NCI-H524 treated with DMSO at 0.1 percent for 48 hours (cell line): ENCODE data around the gene ATF6.

Experiments
- DNase-seq: peaks from one replicate; lab custom pipeline; 2025; lab: John Stamatoyannopoulos, UW

ATF6 gene

DNA sequence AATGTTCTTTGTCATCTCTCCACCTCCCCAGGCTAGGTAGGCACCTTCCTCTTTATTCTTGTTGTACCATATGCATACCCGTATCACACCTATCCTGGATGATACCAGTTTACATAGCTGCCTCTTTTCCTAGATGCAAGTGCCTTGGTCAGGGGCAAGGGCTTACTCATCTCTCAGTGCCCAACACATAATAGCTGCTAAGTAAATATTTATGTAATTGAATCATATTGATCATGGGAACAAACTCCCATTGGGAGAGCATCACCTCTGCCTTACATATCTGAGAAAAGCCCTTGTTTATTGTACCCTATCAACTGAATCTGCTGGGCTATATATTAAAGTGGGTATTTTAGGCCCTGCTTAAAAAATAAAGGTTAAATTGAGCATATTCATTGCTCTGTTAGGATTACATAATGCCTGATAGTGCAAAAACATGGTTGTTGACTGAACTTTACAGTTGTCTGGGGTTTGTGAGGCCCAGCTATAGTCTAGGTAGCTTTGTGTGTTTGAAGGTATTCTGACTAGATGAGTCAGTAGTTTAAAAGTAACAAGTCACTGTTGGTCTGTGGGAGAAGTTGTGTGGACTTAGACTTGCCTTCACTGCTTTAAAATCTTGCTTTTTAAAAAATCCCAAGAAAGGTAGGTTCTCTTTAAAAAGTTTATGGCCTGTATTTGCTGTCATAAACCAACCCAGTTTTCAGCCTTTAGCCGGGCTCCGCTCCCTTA is 174.9 kb downstream of the ATF6 start:
- DNase-seq: no peak

DNA sequence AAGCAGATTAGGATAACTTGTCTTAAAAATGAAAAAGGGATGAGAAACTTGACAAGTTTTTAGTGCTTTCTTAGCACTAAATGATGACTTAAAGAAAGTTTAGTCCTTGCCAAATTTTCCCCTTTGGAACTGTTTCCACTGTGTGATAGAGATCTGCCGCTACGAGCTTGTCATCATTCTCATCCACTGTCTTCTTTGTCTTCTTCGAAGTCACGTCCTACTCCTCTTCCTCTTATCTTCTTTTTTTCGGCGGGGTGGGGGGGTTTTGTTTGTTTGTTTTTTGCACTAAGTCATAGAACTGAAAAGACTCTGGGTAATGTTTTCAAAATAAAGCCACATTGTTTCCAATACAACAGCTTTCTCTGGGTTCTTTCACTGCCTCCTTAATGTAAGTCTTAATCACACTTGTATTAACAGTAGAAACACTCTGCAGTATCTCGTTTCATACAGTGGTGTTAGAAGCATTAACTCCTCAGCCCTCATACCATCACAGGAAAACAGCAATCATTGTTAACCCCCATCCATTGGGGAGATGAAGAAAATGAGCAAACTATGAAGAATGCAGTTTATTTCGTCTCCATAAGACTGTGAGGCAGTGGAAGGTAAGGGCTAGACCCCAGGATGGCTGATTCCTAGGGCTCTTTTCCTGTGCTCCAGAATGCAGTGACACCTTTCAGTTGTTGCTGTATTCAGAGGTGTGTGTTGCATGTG is 175.8 kb downstream of the ATF6 start:
- DNase-seq: no peak

GRCh38 chr1:161943737-161944136 is 177.6 kb downstream of the ATF6 start:
- no peak for DNase-seq

DNA sequence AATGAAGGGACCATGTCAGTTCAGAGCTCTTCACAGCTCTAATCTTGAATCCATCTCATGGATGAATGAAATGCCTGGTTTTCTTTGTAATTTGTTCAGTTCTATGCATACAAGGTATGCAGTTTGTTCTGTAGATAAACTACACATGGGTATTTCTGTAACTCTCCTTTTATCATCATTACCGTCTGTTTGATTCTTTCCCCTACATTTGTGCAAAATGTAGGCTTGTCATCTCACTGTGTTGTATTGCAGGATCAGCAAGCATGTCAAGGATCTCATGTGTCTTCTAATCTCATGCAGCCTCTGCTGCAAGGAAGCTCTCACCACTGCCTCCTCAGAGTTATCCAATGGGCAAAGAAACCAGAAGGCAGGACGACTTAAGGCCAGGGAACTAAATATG is 178.3 kb downstream of the ATF6 start:
- DNase-seq: no peak

GRCh38 chr1:161945306-161946060 is 179.4 kb downstream of the ATF6 start:
- DNase-seq: no peak

- DNase-seq: no peak
These were observed 180.2 kb downstream of the ATF6 start for GRCh38 chr1:161946071-161946987.

- no peak for DNase-seq
These were observed 182.3 kb downstream of the ATF6 start for GRCh38 chr1:161948435-161948834.

DNA sequence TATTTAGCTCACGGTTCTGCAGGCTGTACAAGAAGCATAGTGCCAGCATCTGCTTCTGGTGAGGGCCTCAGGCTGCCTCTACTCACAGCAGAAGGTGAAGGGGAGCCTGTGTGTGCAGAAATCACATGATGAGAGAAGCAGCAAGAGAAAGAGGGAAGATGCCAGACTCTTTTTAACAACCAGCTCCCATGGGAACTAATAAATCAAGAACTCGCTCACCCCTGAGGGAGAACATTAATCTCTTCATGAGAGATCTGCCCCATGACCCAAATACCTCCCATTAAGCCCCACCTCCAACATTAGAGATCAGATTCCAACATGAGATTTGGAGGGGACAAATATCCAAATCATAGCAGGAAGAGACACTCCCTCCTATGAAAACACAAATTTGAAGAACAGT is 183.4 kb downstream of the ATF6 start:
- DNase-seq: no peak

GRCh38 chr1:161950377-161950776 is 184.3 kb downstream of the ATF6 start:
- DNase-seq: no peak

- no peak for DNase-seq
These were observed 185.5 kb downstream of the ATF6 start for GRCh38 chr1:161951646-161952045.

DNA sequence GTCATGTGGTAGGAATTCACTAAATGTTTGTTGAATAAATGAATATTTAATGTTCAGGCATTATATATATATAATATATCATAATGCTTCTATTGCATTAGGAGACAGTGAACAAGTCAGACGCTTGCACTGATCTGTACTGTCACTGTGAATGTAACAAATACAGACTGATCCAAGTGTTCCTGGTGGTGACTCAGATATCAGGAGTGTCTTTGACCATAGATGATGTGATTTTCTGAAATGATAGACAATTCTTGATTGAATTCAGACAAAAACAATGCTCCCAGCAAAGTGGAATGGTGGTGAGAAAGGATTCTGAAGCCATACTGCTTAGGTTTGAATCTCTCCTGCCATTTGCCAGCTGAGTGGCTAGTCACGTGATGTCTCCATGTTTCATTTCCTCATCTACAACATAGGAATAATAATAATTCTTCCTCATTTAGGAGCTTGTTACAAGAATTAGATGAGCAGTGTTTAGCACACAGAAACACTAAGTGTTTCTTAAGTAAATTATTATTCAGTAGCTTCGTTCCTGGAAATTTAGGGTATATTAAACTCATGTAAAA is 186.6 kb downstream of the ATF6 start:
- no peak for DNase-seq

DNA sequence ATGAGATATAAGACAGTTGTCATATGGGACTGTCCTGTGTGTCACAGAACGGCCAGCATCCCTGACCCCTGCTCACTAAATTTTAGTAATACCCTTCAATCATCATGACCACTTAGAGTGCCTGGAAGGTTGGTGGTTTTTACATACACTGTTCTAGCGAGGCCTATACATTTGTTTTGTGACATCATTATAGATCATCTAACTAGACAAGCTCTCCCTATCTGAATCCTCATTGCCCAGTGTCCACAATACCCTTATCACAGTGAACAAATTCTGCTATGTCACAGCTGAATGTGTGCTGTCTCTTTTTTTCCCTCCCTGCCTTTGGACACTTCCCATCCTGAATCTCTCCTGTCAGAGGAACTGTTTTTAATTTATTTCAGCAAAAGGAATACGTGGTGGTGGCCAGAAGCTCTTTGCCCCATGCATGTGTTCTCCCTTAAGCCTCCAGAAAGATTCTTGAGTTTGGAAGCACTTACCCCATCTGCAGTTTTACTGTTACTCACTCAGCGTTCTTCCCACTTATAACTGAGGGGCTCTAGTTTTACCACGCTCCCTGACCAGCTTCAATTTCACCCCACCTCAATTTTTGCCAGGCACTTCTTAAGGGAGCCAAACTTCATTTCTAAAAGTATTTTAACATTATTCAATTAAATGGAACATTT is 187.3 kb downstream of the ATF6 start:
- no peak for DNase-seq

DNA sequence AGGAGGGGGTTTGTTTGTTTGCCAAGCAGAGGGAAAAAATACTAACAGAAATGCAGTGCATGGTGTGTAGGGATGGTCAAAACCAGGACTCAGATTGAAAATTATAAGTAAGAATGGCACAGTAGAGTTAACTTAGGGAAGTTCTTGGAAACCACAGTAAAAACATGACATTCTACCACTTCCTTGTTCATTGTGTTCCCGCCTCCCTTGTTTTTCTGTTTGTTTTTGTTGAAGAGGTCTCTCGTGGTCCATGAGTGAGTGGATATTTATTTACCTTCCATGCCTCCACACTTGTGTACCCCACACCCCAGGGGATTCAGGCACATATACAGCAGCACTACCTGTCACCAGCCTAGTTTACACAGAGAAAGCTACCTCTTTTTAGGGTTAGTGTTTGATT is 187.9 kb downstream of the ATF6 start:
- no peak for DNase-seq

- DNase-seq: no peak
These were observed 188.3 kb downstream of the ATF6 start for GRCh38 chr1:161954466-161954865.

GRCh38 chr1:161955606-161956005 is 189.5 kb downstream of the ATF6 start:
- DNase-seq: no peak

DNA sequence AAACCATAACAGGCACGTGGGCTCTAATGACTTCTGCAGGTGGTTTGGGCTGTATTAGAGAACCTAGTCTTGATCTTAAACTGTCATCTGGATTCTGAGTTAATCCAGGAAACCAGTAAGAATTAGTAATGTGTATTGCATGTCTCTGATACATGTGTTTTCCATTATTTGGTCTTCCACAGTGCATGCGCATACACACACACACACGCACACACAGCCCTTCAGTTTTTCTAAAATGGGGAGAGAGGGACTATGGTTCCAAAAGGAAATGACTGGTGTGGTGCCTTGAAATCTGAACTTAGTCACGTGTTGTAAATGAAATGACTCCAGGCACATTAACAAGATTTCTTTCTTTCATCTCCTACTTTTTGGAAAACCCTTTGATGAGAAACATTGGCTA is 190.0 kb downstream of the ATF6 start:
- no peak for DNase-seq

DNA sequence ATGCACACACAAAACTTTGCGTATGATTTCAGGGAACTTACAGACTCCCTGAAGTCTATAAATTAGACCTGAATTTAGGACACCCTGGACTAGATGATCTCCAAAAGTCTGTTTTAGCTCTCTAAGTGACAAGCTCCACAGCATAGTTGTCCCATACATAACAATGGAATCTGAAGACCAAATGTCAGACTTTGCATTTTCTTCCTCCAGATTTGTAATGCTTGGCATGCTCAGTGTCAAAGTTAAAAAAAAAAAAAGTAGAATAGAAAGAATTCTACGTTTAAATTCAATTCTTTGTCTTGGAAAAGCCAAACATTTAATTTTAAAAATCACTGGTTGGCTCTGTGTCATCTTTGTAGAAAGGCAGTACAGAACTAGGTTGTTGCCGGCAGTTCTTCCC is 190.8 kb downstream of the ATF6 start:
- DNase-seq: no peak

DNA sequence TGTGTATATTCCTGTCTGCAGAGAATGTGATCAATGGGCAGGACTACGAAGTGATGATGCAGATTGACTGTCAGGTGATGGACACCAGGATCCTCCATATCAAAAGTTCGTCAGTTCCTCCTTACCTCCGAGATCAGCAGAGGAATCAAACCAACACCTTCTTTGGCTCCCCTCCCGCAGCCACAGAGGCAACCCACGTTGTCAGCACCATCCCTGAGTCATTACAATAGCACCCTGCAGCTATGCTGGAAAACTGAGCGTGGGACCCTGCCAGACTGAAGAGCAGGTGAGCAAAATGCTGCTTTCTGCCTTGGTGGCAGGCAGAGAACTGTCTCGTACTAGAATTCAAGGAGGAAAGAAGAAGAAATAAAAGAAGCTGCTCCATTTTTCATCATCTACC is 192.3 kb downstream of the ATF6 start:
- DNase-seq: no peak

DNA sequence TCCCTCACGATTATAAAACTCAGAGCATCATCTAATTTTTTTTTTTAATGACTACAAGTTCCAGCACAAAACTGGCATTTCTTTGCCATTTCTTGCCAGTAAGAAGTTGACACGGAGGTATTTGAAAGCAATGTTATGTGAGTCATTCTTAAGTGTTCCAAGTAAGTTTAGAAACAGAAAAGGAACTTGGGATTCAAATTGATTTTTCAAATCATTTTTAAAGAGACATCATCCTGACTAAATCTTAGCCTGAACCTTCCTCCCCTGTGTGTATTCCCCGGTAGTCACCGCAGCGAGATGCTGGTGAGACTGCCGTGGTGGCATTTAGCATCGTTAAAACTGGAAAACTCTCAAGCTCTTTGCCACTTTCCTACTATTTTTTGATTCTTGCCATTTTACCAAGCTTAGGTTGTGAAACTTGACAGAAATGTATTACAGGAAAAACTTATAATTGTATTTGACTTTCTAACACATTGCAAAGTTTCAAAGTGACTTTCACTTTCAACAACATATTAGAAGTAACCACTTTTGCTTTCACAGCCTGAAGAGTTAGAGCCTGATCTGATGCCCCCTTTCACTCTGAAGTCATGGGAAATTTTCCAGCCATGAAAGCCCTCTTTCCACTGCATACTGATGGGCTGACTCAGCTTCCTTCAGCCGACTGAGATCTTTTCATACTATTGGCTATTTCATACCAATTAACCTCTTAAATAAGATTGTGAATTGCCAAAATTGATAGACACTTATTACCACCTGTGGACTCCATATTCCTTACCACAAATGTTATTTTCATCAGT is 196.2 kb downstream of the ATF6 start:
- no peak for DNase-seq

DNA sequence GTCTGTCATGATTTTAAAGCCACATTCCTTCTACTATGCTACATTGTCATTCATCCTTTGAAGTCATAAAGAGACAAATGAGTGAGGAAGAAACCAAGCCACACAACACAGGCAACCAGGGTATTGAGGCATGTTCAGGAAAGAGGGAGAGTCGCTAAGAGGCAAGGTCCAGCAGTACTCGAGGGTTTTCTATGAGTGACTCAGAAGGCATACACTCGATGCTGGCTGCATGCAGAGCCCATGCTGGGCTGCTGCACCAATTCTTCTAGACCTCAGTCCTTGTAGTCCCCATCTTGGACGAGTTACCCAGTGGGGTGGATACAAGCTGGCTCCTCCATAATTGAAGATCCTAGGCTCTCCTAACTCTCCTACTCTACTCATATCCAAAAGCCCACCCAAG is 199.9 kb downstream of the ATF6 start:
- DNase-seq: no peak
